Lower leg skin (tissue), 3 donors: ENCODE results near the gene RAB3GAP2.

Source experiments
- POLR2A ChIP-seq, 2 donors: fragments of 450-650 bp; IDR thresholded peaks; one replicate each; pipeline ENCODE4 v1.6.1; 2016 to 2017; ENCODE audit warnings: antibody characterized with exemption in 2 of 2, mild to moderate bottlenecking in 1 of 2, moderate library complexity in 1 of 2
- TF ChIP-seq, protein P1 (sequence below), 3 donors: fragments of 450-650 bp; IDR thresholded peaks; one replicate each; pipeline ENCODE4 v1.5.1; 2016; ENCODE audit warnings: antibody characterized with exemption in 3 of 3, mild to moderate bottlenecking in 3 of 3, moderate library complexity in 2 of 3

GRCh38 chr1:220224033-220224432 lies 48.2 kb downstream of the RAB3GAP2 start:
- TF ChIP-seq, protein P1, sequence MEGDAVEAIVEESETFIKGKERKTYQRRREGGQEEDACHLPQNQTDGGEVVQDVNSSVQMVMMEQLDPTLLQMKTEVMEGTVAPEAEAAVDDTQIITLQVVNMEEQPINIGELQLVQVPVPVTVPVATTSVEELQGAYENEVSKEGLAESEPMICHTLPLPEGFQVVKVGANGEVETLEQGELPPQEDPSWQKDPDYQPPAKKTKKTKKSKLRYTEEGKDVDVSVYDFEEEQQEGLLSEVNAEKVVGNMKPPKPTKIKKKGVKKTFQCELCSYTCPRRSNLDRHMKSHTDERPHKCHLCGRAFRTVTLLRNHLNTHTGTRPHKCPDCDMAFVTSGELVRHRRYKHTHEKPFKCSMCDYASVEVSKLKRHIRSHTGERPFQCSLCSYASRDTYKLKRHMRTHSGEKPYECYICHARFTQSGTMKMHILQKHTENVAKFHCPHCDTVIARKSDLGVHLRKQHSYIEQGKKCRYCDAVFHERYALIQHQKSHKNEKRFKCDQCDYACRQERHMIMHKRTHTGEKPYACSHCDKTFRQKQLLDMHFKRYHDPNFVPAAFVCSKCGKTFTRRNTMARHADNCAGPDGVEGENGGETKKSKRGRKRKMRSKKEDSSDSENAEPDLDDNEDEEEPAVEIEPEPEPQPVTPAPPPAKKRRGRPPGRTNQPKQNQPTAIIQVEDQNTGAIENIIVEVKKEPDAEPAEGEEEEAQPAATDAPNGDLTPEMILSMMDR (IDR thresholded peaks at IDR 0.05), result no peak
- no peak for TF ChIP-seq POLR2A (IDR thresholded peaks at IDR 0.05)
